Measurements from ENCODE around the gene WWOX.

- TF ChIP-seq EZH2 (IDR thresholded peaks at IDR 0.05) (no peak), FOXP2 (optimal IDR thresholded peaks at IDR 0.05; ENCODE audit: control extremely low read depth, extremely low read length, insufficient read depth) (no peak), POLR2AphosphoS5 (IDR thresholded peaks at IDR 0.05; ENCODE audit: borderline replicate concordance, low read depth, low read length) (no peak)
These were observed 124.9 kb downstream of the WWOX start for GRCh38 chr16:78224342-78224741.

Measured in SK-N-MC (cell line).